CD4-positive, CD25-positive, alpha-beta regulatory T cell (primary cell): ENCODE data around the gene ZNF331. TPM values are rescaled to one million over a fixed set of nuclear protein-coding genes. Genes with fewer than 3 reads are reported as not detected.
A peak's percentile ranks its signal among the peaks of the same experiment; 100 is the strongest.

ENCODE experiments used
- ATAC-seq, 2 donors: fragments of 150-1000 bp; cut with Tn5 transposase; one replicate each; pipeline ENCODE4 v1.10.0; 2021; ENCODE audit warnings: low read depth in 2 of 2, moderate number of reproducible peaks in 2 of 2, moderate library complexity in 1 of 2
- DNase-seq, 3 donors: peaks; one replicate each; pipeline versions ENCODE4 v3.0.0 to v3.0.0-alpha.2; 2012 to 2022; ENCODE audit warnings: mixed read lengths in 1 of 3
- H3K27ac ChIP-seq: one replicate; pipeline ENCODE4 v1.7.0; 2013; ENCODE audit warnings: mild to moderate bottlenecking, low read length; ENCODE audit not compliant: insufficient read depth, poor library complexity, severe bottlenecking
- H3K27me3 ChIP-seq: one replicate; pipeline ENCODE4 v1.7.0; 2013; ENCODE audit warnings: low read length; ENCODE audit not compliant: control insufficient read depth, insufficient read depth
- H3K36me3 ChIP-seq: one replicate; pipeline ENCODE4 v1.7.0; 2013; ENCODE audit warnings: mild to moderate bottlenecking, low read length, moderate library complexity; ENCODE audit not compliant: control insufficient read depth, insufficient read depth
- H3K4me1 ChIP-seq: 2 replicates; pipeline ENCODE4 v1.7.0; 2013; ENCODE audit warnings: mild to moderate bottlenecking, low read length; ENCODE audit not compliant: insufficient read depth, control insufficient read depth, poor library complexity, severe bottlenecking
- H3K4me3 ChIP-seq: one replicate; pipeline ENCODE4 v1.7.0; 2013; ENCODE audit warnings: low read depth, mild to moderate bottlenecking, low read length, moderate library complexity
- H3K9me3 ChIP-seq, 2 experiments: 1 replicate in 1 of 2; 2 replicates in 1 of 2; pipeline ENCODE4 v1.7.0; 2013; ENCODE audit warnings: low read length in 2 of 2, mild to moderate bottlenecking in 1 of 2, moderate library complexity in 1 of 2; ENCODE audit not compliant: control insufficient read depth in 2 of 2
- H3K27ac Mint-ChIP-seq, 3 donors: one replicate each; pipeline ENCODE4 v1.8.0; 2020 to 2022; ENCODE audit warnings: mild to moderate bottlenecking in 3 of 3, mixed read lengths in 3 of 3, moderate library complexity in 2 of 3
- H3K27me3 Mint-ChIP-seq: one replicate; pipeline ENCODE4 v1.8.0; 2022; ENCODE audit warnings: mild to moderate bottlenecking, mixed read lengths
- H3K36me3 Mint-ChIP-seq: one replicate; pipeline ENCODE4 v1.8.0; 2020; ENCODE audit warnings: mixed read lengths
- H3K4me1 Mint-ChIP-seq, 4 donors: one replicate each; pipeline ENCODE4 v1.8.0; 2020 to 2022; ENCODE audit warnings: mixed read lengths in 4 of 4, mild to moderate bottlenecking in 1 of 4
- H3K4me3 Mint-ChIP-seq, 4 donors: one replicate each; pipeline ENCODE4 v1.8.0; 2020 to 2022; ENCODE audit warnings: mild to moderate bottlenecking in 4 of 4, mixed read lengths in 4 of 4, moderate library complexity in 3 of 4
- H3K9me3 Mint-ChIP-seq, 7 donors: one replicate each; pipeline ENCODE4 v1.8.0; 2020 to 2022; ENCODE audit warnings: mixed read lengths in 7 of 7, mild to moderate bottlenecking in 3 of 7, moderate library complexity in 2 of 7
- polyA plus RNA-seq, 4 donors: library from polyadenylated mRNA; unstranded; fragments of 300-500 nt; fragmentation: Illumina TruSeq; gene quantifications; one replicate each; pipeline ENCODE4 v1.2.3, GENCODE V29; 2021
- total RNA-seq: library from RNA; stranded (reverse); gene quantifications from one replicate; pipeline ENCODE4 v1.2.3, GENCODE V29; 2022

ZNF331 gene
- total and polyA plus RNA-seq, 5 donors from 2014 or later = 27.9 to 504 (median 38.8) TPM

DNA sequence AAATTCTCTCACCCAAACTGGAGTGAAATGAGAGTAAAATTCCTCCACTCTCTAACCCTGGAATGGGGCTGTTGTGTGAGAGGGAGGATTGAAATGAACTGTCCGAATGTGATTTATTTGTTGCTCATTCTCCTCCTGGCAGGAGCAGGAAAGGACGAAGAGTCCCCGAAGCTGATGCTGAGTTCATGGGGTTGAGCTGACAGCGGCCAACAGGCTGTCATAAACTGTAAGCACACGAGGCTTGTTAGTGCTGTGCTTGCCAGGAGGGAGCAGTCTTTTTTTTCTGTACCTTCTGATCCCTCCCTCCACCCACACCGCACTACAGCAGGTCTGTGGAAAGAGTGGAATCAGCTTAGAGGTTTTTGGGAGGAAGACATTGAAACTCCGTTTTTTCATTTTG, 33.1 kb upstream of the ZNF331 start:
- Mint-ChIP-seq H3K9me3 (peaks cover 0 to 14% (median 5%) of the 10 kb centered on the region in 7 donors), H3K27ac (no peak overlapping the region), H3K36me3 (no peaks in the 10 kb centered on the region), H3K27me3 (peaks cover 15% of the 10 kb centered on the region), H3K4me3 (no peak overlapping the region), H3K4me1 (no peaks in the 10 kb centered on the region)
- Histone ChIP-seq H3K36me3 (no peaks in the 10 kb centered on the region), H3K27ac (no peak overlapping the region), H3K27me3 (no peaks in the 10 kb centered on the region), H3K4me3 (no peak overlapping the region), H3K4me1 (no peaks in the 10 kb centered on the region), H3K9me3 (peaks cover 0 to 4% of the 10 kb centered on the region in 2 experiments)
- no peak for ATAC-seq
- DNase-seq = no peak

DNA sequence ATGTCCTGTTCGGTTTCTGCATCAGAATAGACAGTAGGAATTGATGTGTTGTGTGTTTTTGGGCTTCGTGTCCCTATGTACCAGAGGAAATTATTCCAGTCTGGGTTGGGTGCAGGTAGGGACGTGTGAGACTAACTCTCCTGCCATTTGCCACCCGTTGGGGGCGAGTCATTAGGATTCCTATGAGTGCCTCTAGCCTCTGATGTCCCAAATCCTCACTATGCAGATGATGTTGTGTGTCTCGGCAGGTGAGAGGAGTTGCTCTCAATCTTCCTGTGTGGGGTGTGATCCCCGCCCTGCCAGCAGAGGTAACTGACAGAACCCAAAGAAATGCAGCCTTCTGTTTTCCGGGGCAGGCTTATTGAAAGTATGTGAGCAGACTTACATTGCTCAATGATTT, 31.2 kb upstream of the ZNF331 start:
- H3K4me3 Mint-ChIP-seq = no peak overlapping the region
- H3K9me3 Mint-ChIP-seq = peaks cover 0 to 8% (median 2%) of the 10 kb centered on the region in 7 donors
- no peaks in the 10 kb centered on the region for H3K4me1 ChIP-seq
- H3K27ac ChIP-seq = no peak overlapping the region
- peaks cover 10% of the 10 kb centered on the region for H3K27me3 Mint-ChIP-seq
- H3K27me3 ChIP-seq = no peaks in the 10 kb centered on the region
- H3K4me1 Mint-ChIP-seq = peaks cover 0 to under 1% (median 0%) of the 10 kb centered on the region in 4 donors
- no peak overlapping the region for H3K4me3 ChIP-seq
- no peaks in the 10 kb centered on the region for H3K36me3 ChIP-seq
- no peak for ATAC-seq
- DNase-seq = no peak
- no peaks in the 10 kb centered on the region for H3K36me3 Mint-ChIP-seq
- H3K9me3 ChIP-seq = peaks cover 0 to under 1% of the 10 kb centered on the region in 2 experiments
- no peak overlapping the region for H3K27ac Mint-ChIP-seq

GRCh38 chr19:53507523-53508442, 30.2 kb upstream of the ZNF331 start:
- Mint-ChIP-seq H3K27me3 (peaks cover 10% of the 10 kb centered on the region), H3K4me3 (no peak overlapping the region), H3K27ac (no peak overlapping the region), H3K4me1 (peaks cover 0 to 4% (median 0%) of the 10 kb centered on the region in 4 donors), H3K9me3 (peaks cover 0 to 7% (median 0%) of the 10 kb centered on the region in 7 donors), H3K36me3 (no peaks in the 10 kb centered on the region)
- no peaks in the 10 kb centered on the region for H3K36me3 ChIP-seq
- ATAC-seq = no peak
- H3K27me3 ChIP-seq = no peaks in the 10 kb centered on the region
- H3K4me3 ChIP-seq = no peak overlapping the region
- H3K9me3 ChIP-seq = no peaks in the 10 kb centered on the region
- H3K4me1 ChIP-seq = no peaks in the 10 kb centered on the region
- no peak for DNase-seq
- no peak overlapping the region for H3K27ac ChIP-seq

DNA sequence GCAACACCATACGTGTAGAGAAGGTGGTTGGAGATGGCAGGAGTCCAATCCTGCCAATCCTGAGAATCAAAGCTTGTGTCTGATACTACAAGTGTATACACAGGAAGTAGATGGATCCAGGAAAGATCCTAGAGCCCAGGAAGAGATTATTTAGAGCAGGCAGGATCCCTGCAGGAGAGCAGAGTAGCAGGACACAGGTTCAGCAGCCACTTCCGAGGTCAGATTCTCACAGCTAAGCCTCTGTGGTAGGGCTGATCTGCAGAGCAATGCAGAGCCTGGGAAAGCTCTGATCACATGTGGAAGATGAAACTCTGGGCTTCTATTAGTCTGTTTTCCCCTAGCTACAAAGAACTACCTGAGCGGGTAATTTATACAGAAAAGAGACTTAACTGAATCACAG, 28.5 kb upstream of the ZNF331 start:
- Histone ChIP-seq H3K36me3 (no peaks in the 10 kb centered on the region), H3K27me3 (no peaks in the 10 kb centered on the region), H3K4me3 (no peak overlapping the region), H3K4me1 (no peaks in the 10 kb centered on the region), H3K27ac (no peak overlapping the region), H3K9me3 (no peaks in the 10 kb centered on the region)
- Mint-ChIP-seq H3K4me1 (peaks cover 0 to 4% (median 0%) of the 10 kb centered on the region in 4 donors), H3K27ac (peak overlapping the region in 2 of 3 donors; percentile 20 to 53), H3K4me3 (no peak overlapping the region), H3K9me3 (peaks cover 0 to 6% (median 0%) of the 10 kb centered on the region in 7 donors), H3K36me3 (no peaks in the 10 kb centered on the region), H3K27me3 (peaks cover 10% of the 10 kb centered on the region)
- no peak for ATAC-seq
- no peak for DNase-seq

- no peak overlapping the region for H3K27ac ChIP-seq
- H3K4me1 Mint-ChIP-seq = peaks cover 0 to 4% (median 0%) of the 10 kb centered on the region in 4 donors
- no peaks in the 10 kb centered on the region for H3K4me1 ChIP-seq
- DNase-seq (no peak), ATAC-seq (no peak)
- H3K36me3 Mint-ChIP-seq = no peaks in the 10 kb centered on the region
- peaks cover 0 to 6% (median 0%) of the 10 kb centered on the region in 7 donors for H3K9me3 Mint-ChIP-seq
- no peak overlapping the region for H3K4me3 Mint-ChIP-seq
- H3K27me3 Mint-ChIP-seq = peaks cover 10% of the 10 kb centered on the region
- no peaks in the 10 kb centered on the region for H3K27me3 ChIP-seq
- H3K36me3 ChIP-seq = no peaks in the 10 kb centered on the region
- no peak overlapping the region for H3K4me3 ChIP-seq
- H3K9me3 ChIP-seq = no peaks in the 10 kb centered on the region
- peak overlapping the region in 1 of 3 donors; percentile 20 for H3K27ac Mint-ChIP-seq
These were observed 28.1 kb upstream of the ZNF331 start for GRCh38 chr19:53509845-53510244.

DNA sequence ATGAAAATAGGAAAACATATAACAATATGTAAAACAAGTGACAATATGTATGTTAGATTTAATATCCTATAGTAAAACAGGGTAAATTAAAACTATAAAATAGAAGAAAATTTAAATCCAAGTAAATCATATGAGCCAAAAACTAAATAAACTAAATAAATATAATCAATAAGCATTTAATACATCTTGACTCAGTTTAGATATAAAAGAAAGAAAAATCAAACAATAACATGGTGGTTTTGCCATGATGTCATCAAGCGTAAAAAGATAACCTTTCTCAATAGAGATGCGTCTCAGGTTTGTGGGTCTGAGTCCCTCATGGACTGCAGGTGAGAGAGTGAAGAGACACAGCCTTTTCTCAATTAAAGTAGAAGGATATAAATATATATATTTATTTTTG, 26.6 kb upstream of the ZNF331 start:
- no peak for DNase-seq
- Mint-ChIP-seq H3K36me3 (no peaks in the 10 kb centered on the region), H3K9me3 (peaks cover 0 to 4% (median 0%) of the 10 kb centered on the region in 7 donors), H3K4me3 (no peak overlapping the region), H3K27me3 (peaks cover 10% of the 10 kb centered on the region), H3K4me1 (peaks cover 0 to 4% (median 0%) of the 10 kb centered on the region in 4 donors), H3K27ac (no peak overlapping the region)
- Histone ChIP-seq H3K4me3 (no peak overlapping the region), H3K4me1 (no peaks in the 10 kb centered on the region), H3K36me3 (no peaks in the 10 kb centered on the region), H3K27ac (no peak overlapping the region), H3K9me3 (no peaks in the 10 kb centered on the region), H3K27me3 (no peaks in the 10 kb centered on the region)
- no peak for ATAC-seq

GRCh38 chr19:53511933-53512374, 26.0 kb upstream of the ZNF331 start:
- Histone ChIP-seq H3K9me3 (no peaks in the 10 kb centered on the region), H3K4me3 (no peak overlapping the region), H3K4me1 (no peaks in the 10 kb centered on the region), H3K27ac (no peak overlapping the region), H3K27me3 (no peaks in the 10 kb centered on the region), H3K36me3 (no peaks in the 10 kb centered on the region)
- ATAC-seq (peak; percentile 52), DNase-seq (peak; percentile 29 to 39 (median 33))
- Mint-ChIP-seq H3K27ac (no peak overlapping the region), H3K27me3 (peaks cover 6% of the 10 kb centered on the region), H3K9me3 (peaks cover 0 to 3% (median 0%) of the 10 kb centered on the region in 7 donors), H3K4me1 (peaks cover 0 to 4% (median 0%) of the 10 kb centered on the region in 4 donors), H3K4me3 (no peak overlapping the region), H3K36me3 (no peaks in the 10 kb centered on the region)
